NCI-H146 (cell line): ENCODE measurements around the gene SCN9A.

Source experiments
- DNase-seq: peaks from one replicate; lab custom pipeline; 2025; lab: John Stamatoyannopoulos, UW

SCN9A gene

DNA sequence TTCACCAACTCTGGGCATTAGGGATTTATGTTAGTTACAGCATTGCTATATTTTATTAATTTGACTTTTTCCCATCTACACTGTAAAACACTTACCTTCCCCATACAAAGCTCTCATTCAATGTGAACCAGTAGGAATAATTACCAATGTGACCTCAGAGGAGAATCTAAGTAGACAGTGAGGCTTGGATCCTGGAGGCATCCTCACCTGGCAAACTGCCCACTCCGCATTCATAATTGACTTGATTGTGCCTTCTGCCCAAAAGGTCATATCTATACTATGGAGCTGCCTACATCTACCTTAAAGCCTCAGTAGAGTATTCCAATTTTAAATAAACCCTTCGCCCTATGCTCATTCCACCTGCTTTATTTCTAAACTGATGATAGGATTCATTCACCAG is 202.5 kb downstream of the SCN9A start:
- peak; percentile 70 for DNase-seq

DNA sequence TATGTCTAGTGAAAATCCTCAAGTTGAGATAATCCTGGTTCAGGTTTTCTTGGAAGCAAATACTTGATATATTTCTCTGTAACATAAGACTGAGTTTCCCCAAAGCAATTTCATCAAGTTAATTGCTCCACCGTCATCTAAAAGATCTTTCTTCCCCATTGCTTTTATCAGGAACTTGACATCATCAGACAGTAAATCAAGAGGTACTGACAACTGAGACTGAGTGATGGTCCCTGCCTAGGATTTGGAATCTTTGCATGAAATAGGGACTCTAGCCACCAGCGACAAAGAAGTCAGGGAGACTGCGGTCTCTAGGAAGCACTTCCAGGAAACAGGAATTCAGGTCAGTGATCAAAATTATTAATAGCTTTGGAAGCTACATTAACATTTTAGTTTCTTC is 204.5 kb downstream of the SCN9A start:
- no peak for DNase-seq

DNA sequence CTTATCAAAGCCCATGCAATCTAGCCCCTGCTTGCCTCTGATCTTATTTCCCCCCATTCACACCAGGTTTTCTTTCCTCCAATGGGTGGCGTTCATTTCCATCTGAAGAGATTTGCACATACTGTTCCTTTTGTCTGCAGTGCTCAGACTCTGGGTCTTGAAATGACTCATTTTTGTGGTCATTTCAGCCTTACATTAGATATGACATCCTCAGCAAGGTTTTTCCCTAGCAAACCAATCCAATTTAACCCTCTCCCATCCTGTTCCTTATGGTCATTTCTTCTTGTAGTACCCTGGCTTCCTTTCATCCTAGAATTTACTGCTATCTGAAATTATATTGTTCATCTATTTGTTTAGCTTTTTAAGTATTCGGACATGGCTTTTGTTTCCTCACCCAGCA is 205.4 kb downstream of the SCN9A start:
- no peak for DNase-seq

DNA sequence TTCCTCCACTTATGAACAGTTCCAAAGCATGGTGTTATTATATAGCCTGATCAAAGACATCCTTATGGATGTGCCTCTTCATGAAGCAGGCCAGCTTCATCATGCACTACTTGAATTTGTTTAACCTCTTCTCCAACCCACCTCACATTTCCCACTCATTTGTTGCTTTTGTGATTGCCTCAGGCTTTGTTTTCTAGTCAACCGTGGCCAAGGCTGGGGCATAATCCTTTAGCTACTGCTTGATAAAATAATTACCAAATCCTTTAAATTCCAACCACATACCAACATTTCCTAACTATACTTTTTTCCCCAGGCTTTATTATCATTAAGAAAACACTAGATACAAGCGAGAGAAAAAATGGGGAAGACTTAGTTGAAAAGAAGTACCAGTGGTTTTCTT is 208.3 kb downstream of the SCN9A start:
- DNase-seq, result peak; percentile 6

DNA sequence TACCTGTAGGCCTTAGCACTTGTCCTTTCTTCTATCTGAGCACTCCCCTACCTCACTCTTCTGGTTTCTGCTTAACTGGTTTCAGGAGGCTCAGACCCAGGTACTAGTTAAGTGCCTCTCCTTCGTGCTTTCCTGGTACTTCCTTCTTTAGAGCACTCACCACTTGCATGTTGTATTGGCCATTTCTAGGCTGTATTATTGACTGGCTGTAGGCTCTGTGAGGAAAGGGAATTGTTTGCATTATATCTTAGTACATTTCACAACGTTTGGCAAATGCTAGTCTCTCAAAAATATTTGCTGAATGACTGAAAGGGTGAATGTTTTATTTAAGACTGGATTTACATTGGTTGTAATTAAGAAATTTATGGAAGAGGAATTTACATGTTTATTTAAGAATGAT is 212.0 kb downstream of the SCN9A start:
- DNase-seq, result no peak

DNA sequence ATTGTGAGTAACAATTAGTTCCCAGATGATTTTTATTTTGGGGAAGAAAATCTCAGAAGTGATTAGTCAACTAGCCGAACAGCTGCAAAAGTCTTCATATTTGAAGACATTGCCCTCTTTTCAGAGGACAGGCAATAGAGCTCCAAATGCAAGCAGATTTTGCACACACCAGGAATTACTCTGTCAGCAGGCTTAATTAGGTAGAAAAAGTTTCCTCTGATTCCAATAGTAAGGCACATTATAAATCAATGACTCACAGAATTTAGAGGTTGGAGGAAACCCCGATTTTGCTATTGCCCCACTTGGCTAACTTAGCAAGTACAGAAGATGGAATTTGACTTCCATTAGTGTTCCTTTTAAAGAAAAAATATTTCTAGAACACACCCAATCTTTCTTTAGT is 217.2 kb downstream of the SCN9A start:
- DNase-seq, result no peak

DNA sequence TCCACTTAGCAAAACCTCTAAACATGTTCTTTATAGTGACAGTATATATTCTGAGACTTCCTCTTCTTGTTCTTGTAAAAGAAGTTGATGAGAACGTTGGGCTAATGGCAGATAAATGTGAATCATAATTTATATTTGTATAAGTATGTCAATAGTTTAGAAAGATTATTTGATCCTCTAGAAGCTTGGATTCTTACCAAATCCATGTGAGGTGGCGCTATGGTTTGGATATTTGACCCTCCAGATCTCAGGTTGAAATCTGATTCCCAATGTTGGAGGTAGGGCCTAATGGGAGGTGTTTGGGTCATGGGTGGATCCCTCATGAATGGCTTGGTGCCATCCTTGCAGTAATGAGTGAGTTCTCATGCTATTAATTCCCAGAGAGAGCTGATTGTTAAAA is 218.2 kb downstream of the SCN9A start:
- DNase-seq, result no peak

DNA sequence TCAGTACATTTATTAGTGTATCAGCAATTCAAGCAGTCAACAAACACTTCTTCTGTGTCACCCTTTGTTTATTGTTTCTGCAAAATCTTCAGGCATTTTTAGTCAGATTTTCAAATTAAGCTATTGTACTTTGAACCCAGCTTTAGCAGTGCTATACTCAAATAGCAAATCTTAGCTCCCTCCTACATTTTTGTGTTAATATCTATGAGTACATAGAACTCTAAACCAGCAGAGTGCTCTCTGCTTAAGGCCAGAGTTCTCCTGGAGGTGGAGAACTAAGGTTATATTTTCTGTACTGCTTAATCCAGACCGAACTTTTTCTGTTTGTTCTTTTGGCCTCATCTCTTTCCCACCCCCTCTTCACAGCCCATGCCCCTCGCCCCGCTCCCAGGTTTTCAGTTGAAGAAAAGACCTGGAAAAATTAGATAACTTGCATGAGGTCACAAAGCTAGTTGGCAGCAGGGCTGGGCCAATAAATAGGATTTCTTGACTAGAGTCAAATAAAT is 218.7 kb downstream of the SCN9A start:
- no peak for DNase-seq

DNA sequence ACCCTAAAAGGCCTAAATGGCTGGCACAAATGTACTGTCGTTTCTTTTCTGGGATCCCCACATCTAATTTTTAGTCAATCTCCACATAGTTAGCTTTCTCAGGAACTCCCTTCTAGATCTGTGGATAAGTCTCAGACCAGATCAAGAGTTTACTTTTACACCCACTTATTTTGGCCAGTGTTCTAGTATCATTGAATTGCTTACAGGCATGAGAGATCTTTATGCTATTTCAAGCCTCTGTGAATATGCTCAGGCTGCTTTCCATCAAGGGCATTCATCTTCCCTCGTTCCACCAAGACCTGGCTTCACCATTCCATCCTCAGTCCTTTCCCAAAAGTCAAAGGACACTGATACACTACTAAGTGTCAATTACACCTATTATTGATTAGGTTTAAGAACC is 220.2 kb downstream of the SCN9A start:
- no peak for DNase-seq

DNA sequence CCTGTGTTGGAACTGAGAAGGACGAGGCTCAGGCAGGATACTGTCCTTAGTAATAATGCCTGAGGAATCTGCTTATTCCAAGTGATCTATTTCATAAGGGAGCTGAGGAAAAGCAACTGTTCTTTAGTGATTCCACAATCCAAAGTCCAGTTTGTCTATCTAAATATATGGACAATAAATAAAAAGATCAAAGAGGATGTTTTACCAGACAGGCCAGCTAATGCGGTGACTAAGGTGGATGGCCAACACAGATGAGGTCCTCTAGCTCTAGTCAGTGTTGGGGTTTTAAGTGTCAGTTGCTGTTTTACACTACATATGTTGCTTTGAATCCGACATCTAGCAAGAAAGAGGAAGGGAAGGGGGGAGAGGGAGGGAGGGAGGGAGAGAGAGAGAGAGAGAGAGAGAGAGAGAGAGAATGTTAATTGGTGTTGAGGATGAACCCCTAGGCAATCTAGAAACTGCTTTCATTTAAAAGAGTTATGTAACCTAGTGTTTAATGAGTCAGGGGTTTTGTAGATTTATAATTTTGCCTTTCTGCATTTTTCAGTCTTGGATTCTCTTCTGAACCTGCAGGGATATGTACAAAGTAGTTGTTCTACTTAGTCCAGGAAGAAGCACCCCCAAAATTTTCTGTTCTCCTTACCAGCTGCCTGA is 220.9 kb downstream of the SCN9A start:
- DNase-seq, result no peak

DNA sequence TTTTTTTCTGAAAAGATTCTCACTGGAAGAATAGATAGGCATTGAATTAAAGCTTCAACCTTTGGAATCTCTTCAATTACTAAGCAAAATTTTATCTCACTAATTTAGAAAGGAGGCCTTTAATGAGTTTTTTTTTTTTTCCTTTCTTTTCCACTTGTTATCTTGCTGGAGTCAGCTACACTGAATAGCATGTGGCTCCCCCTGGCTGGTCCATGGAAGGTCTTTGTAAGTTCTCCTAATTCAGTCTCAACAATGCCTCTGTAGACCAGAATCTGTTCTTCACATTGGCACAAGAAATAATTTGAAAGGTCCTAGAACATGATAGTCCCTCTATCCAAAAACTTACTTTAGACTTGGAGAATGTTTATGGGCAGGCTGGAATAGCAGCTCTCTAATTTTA is 223.7 kb downstream of the SCN9A start:
- no peak for DNase-seq

DNA sequence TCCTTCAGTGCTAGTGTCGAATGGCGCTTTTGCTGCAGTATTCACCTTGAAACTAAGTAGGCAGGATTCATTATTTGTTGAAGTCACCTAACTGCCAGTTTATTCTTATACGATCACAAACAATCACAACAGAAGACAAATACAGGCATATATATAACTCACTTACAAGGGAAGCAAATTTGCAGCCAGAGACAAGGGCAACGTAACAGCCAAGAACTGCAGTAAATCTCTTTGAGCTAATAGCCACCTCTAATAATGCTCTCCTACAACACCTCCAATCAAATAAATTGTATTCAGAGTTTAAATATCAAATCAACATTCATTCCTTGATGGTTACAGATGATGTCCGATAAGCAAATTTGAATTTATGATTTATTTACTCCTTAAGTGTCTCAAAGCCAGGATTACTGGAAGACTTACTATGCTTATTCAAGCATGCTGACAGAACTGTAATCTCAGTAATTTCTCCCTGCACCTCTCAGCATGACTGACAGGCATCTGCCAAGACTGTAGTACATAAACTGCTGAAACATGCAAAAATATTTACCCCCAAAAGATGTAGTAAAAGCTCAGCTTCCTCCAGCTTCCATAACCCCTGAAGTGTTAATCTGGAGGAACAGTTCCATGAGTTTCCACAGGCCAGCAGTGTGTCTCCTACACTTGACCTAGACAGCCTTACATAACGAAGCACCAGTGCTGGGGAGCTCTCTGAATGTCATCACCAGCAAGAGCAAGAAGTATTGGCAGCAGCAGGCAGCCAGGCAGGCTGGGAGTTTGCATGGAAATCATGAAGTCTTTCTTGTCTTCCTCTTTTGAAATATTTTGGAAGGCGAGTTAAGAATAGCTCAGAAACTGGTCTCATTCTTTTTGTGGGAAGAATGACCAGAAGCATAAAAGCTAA is 227.0 kb downstream of the SCN9A start:
- DNase-seq, result no peak

DNA sequence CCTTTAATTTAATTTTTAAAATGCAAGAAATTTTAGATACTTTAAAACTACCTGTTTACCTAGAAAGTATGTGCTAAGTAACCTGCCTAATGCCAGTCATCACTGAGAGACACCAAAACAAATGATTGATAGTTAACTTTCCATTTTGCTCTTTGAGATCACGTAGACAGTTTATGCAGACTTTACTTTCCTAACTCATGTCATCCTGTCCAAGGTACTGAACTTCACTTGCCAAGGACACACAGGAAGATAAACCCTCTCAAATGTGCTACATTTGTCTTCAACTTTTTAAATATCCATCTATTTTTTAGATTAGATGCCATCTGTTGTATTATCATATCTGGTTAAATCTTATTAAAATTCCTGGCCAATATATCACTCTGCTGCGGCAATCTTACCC is 227.9 kb downstream of the SCN9A start:
- DNase-seq, result no peak
